ENCODE data around the gene XPNPEP2.

XPNPEP2 gene

DNA sequence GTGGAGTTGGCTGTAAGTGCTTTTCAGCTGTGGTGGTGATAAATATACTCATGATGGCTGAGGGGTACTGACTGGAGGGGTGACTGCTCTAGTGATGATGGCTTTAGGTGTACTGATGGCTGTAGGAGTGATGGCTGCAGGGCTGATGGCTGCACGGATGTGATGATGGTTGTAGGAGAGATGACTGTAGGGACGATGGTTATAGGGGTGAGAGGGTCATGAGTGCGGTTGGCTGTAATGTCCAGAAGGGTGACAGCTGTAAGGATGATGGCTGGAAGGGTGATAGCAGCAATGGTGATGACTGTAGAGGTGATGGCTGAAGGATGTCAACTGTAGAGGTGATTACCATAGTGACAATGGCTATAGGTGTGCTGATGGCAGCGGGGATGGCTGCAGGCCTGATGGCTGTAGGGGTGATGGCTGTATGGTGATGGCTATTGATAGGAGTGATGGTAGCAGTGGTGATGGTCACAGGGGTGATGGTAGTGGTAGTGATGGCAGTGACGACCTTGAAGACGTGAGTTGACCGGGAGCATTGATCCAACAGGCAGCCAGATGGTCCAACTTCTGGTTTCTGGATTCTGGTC is 40.4 kb downstream of the XPNPEP2 start:
- no peak for DNase-seq

DNA sequence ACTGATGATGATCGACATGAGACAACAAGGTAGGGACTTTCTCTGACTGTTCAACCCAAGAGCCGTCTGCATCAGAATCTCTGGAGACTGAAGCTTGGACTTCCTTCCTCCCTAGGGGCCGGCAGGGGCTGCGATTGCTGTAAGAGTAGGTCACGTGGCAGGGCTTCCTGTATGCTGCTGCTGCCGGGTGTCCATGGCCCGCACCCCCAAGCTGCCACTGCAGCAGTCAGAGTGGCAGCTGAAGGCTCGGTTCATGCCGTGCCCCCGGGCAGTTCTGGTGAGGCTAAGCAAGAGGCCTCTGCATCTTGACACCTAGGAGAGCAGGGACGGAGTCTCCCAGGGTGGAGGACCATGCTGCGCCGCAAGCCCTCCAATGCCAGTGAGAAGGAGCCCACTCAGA is 41.0 kb downstream of the XPNPEP2 start, which contains the start of gene SASH3:
SASH3 (plus strand) TSS at position 203 of the 400 bp plus-strand sequence; CDS start at position 352, 149 bp downstream.
- DNase-seq = peak in 13 of 56 donors; percentile 1 to 38 (median 6)

DNA sequence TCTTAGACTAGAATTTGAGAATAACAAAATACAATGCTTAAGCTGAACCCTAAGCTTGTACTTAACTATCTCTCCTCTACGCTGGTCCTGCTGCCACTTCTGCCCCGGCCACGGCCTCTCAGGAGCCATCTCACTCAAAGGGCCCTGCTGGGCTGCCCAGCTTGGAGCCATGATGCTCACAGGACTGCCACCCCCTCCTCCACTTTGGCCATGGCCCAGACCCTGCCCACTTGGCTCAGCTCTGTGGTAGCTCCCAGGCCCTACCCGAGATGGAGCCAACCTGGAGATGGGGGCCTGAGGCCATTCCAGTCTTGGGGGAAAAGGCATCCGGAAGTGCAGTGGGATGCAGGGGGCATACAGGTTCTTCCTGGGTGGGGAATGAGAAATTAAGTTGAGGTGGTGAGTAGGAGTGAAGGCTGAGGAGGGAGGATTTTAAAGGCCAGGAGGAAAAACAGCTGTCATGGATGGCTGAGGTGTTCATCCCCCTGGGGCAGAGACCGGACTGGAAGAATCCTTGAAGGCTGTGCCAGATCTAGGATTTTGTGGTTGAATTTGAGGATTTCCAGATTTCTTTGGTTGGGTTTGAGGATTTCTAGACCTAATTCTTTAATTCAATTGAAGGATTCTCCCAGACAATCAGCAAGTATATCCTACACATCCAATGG is 41.8 kb downstream of the XPNPEP2 start:
- no peak for DNase-seq

DNA sequence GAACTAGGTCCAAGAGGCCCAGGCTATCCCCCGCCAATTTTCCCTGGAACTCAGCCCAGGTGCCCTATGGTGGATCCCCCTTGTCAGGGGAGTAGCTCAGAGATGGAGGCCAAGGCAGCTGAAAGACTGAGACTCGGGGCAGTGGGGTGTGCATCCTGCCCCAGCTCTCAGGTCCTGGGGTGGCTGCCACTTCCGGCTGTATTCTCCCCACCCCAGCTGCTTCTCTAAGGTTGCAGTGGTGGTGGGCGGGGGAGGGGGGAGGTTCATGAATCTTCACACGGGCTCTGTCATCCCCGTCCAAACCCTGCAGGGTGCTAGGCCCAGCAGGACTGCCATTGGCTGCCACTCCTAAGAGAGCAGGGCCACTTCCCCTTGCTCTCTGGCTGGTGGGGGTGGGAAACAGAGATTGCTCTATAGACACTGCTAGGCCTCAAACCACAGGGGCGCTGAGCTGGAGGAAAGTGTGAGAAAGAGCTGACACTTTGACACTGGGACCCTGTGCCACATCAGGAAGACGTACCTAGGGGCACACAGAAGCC is 42.4 kb downstream of the XPNPEP2 start:
- peak in 6 of 56 donors; percentile 1 to 15 (median 8) for DNase-seq

DNA sequence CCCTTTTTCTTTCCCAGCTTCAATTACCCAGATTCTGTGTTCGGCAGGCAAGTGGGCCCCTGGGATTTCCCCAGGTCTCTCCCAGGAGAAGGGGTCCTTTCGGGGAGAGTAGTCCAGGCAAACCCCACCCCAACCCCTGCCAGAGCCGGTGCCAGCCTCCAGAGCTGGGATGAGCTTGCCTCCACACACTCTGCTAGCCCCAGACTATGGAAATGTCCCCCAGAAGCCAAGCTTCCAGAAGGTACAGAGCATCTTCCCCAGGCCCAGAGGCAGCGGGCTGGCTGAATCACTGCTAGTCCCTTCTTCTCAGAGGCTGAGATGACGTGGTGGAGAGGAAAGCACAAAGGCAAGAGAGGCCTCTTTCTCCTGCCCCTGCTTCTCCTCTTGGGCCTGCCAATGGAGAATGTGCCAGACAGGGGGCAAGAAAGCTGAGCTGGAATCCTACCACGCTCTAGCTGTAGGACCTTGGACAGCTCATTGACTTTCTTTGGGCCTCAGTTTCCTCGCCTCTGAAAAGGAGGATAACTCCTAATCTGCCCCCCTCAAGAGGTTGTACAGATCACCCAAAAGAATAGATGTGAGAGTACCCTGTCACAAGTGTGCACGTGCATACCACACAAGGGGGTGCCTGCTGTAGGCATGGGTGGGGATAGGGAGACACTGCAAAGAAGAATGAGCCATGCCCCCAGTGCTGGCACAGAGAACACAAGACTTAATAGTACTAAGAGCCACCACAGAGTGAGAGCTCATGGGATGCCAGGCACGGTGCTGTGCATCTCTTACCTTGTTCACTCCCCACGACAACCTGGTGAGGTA is 43.1 kb downstream of the XPNPEP2 start:
- DNase-seq = no peak

DNA sequence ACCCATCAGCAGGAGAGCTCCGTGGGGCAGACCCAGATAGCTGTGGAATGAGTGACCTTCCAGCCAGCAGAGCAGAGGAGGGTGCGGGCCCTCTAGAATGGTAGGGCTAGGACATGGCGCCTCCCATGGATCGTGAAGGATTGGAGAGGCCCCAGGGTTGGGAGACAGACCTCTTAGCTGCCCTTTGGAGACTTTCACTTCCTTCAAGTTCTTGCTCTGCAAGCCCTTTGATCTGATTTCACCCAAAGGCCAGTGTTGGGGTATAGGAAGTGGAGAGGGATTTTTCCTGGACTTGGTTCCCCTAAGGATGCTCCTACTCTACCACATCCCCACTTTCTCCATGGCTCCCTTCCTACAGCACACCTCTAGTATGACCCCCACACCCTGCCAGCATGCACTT is 43.9 kb downstream of the XPNPEP2 start:
- no peak for DNase-seq

DNA sequence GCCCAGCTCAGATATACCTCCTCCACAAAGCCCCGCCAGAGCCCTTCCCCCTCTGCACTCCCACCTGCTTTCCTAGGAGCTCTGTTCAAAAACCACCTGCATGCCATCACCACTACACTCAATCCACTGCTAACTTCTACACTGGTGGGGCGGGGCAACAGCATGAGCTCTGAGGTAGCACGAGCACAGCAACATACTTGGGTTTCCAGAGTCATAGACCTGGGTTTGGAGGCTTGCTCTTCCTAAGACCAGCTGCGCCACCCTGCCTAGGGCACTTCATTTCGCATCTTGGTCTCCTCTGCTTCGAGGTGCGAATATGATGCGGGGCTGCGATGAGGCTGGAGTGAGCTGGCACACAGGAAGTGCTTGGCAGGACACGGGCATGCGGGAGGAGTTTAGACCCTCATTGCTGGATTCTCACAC is 44.5 kb downstream of the XPNPEP2 start:
- no peak for DNase-seq

DNA sequence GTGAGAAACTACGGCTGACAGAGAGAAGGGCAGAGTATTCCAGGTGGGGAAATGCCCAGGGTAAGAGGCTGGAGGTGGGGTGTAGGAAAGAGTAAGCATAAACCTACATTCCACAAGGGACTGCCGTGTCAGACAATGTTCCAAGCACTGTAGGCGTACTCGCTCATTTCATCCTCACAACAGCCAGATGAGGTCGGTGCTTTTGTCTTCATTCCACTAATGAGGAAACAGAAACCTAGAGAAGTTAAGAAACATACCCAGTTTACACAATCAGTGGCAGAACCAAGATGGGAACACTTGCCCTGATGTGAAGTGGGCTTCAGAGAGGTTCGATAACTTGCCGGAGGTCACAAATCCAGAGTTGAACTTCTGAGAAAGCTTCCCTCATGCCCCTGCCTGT is 45.6 kb downstream of the XPNPEP2 start:
- no peak for DNase-seq

DNA sequence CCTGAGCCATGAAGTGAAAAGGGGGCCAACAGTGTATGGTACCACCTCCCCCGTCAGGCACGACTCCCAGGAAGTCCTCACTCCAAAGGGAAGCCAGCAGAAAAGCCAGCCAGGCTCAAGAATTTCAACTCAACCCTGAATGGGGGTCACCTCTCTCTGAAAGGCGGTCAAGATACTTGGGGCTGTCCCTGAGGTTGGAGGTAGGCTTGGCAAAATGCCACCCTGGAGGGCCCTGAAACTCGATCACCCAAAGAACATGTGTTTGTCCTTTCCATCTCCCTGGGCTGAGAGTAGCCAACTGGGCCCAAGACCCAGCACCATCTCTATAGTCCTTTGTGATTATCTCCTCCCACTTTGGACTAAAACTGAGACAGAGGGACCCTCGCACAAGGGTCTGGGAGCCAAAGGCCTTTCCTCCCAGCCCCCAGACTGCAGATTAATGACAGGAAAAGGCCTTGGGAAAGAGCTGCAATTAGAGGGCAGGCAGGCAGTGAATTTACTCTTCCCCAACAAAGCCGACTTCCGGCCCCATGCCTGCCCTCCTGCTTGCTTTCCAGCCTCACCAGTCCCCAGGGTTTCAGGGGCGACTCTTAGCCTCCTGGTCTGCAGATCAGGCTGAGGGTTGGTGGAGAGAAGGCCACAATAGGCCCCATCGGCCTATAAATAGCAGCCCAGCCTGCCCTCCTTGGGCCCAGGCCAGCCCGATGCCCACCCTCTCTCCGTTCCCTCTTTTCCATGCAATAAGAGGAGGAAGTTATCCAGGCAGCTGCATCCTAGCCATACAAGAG is 46.6 kb downstream of the XPNPEP2 start:
- no peak for DNase-seq

DNA sequence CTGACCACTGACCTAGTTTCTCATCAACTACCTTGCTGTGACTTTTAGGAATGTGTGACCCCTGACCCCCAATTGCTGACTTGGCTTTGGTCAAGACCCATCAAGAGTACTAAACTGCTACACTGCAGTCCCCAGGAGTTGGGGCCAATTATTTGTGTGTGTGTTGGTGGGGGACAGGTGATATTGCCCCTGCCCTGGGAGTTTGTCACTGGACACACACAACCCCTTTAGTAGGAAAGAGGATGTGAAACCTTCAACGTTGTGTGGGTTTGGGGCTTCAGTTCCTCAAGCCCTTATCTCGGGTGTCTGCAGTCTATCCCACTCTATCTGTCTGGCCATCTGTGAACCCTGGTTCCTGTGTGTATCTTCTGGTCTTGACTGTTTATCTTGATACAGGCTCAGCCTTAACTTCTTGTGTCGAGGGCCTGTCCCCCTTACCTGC is 47.5 kb downstream of the XPNPEP2 start:
- DNase-seq = peak in 1 of 56 donors; percentile 5

DNA sequence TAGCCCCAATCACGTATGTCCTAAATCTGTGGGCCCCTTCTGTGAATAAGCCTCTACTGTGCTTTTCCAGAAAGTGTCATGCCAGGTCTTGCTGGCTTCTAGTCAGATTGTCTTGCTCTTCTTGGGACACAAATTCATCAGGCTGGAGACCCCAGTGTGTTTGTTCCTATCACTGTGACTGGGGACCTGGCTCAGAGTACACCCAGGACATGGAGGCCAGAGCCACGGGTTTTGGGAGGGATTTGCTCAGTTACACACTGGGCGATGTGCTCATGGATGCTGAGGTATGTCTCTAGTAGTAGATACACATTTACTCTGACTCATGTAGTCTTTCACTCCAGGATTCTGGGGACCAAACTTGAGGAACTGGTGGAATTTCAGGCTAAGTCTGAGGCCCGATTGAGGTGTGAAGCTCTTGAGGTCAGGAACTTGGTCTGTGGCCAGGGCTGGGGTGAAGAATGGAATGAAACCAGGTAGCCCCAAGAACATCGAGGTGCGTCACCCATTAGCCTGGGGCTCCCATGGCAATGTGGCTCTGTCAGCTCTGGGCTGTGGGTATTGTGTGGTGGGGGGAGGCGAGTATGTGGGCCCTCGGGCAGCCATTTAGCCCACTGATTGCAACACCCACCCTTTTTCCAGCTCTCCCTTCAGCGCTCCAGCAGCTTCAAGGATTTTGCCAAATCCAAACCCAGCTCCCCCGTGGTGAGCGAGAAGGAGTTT is 48.7 kb downstream of the XPNPEP2 start:
- no peak for DNase-seq

DNA sequence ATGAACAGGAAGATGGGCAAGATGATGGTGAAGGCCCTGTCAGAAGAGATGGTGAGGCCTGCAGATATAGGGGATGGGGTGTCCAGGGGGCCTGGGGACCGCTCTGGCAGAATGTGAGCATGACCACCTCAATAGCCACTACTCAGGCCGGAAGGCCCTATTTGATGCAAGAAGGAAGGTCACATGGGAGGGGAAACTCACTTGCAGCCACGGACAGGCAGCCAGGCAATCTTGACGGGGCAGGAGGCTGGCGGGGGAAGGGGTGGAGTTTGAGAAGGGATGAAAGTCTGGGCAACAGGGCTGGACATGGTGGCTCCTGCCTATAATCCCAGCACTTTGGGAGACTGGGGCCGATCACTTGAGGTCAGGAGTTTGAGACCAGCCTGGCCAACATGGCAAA is 49.7 kb downstream of the XPNPEP2 start:
- no peak for DNase-seq

DNA sequence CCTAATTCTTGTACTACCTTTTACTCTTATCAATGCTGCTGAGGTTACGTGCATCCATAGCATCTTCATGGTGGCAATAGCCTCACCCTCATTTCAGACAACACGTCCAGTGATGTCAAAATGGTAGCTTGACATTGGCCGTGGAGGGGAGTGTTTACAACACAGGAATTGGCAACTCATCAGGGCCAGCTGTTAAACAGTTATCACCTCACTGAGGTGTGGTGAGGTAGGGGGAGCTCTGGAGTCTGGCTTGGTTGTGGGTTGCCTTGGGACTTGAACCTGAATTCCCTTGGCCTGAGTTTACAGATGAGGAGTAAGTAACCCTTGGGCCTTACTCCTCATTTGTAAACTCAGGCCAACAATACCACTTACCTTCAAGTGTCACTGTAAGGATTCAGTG is 51.4 kb downstream of the XPNPEP2 start:
- DNase-seq = no peak

DNA sequence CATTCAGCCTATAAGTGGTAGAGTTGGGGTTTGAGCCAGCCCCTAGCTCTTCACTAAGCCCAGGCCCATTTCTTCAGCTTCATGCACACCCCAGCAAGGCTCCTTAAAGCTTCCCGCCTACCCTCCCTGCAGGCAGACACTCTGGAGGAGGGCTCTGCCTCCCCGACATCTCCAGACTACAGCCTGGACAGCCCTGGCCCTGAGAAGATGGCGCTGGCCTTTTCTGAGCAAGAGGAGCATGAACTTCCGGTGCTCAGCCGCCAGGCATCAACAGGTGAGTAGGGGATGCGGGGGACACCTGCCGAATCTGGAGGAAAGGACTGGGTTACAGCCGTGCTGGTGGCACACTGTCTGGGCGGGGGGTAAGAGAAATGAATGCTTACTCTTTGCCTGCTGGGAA is 52.0 kb downstream of the XPNPEP2 start:
- no peak for DNase-seq

DNA sequence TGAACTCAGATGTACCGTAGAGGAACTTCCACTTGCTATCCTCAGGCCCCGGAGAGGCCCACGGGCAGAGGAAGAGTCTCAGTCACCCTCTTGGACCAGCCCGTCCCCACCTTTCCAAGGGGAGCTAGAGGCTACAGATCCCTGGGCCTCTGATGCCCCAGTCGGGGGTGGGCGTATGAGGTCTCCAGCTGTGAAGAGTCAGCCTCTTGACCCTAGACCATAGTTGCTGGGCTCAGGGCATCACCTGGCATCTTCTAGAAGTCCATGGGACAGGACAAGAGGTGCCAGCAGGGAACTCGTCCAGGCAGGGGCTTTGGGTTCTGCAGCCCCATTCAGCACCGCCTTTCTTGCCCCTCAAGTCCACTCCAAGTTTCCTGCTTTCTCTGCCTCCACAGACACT is 52.6 kb downstream of the XPNPEP2 start:
- DNase-seq = no peak

DNA sequence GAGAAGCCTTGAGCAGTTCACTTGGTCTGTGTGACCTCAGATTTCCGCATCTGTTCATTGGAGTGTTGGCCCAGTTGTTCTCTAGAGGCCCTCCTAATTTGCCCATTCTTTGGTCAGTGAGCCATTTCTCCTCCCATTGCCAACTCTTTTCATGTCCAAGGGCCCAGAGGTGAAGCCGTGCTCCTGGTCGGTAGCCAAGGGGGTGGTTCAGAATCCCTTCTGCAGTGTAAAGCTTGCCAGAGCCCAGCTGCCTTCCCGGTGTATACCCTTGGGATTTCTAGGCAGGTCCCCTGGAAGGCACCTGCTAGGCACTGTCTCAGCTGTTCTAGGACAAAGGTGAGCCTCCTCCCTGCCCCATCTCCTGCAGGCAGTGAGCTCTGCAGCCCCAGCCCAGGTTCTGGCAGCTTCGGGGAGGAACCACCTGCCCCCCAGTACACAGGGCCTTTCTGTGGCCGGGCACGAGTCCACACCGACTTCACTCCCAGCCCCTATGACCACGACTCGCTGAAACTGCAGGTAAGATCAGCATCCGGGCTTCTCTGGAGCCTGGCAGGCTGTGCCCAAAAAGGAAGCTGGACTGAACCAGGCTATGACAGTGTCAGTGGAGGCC is 53.3 kb downstream of the XPNPEP2 start:
- DNase-seq = no peak

DNA sequence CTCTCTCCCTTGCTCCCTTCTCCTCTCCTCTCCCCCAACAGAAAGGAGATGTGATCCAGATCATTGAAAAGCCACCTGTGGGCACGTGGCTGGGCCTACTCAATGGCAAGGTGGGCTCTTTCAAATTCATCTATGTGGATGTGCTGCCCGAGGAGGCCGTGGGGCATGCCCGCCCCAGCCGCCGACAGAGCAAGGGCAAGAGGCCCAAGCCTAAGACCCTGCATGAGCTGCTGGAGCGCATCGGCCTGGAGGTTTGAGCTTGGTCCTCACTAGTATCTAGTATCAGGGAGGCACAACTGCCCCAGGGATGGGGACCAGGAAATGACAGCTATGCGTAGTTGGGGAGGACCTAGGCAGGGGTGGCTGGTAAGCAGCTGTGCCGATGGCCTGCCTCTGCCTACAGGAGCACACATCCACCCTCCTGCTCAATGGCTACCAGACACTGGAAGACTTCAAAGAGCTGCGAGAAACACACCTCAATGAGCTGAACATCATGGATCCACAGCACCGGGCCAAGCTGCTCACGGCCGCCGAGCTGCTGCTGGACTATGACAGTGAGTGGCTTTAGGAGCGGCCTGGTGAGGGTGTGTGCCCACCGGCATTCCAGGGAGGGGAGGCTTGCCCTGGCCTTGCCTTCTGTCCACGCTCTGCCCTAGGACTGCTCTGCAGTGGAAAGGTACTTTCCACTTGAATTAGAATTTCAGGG is 54.0 kb downstream of the XPNPEP2 start:
- no peak for DNase-seq

DNA sequence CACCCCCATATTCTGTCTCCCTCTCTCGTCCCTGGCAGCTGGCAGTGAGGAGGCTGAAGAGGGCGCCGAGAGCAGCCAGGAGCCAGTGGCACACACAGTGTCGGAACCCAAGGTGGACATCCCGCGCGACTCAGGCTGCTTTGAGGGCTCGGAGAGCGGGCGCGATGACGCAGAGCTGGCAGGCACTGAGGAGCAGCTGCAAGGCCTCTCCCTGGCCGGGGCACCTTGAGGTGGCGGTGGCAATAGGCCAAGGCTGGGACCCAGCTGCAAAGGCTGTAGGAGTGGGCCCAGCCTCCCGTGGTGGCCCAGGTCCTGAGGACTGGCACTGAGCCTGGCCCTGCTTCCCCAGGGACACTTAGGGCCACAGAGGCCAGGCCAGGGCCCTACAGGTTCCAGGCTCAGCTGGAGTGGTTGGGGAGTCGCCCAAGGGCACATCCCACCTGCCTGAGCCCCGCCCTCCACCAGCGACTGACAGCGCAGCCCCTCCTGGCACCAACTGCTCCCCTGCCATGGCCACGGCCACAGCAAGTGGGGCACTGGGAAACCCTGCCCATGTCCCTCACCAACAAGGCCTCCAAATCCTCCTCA is 54.9 kb downstream of the XPNPEP2 start:
- peak in 2 of 56 donors; percentile 5 to 17 for DNase-seq

DNA sequence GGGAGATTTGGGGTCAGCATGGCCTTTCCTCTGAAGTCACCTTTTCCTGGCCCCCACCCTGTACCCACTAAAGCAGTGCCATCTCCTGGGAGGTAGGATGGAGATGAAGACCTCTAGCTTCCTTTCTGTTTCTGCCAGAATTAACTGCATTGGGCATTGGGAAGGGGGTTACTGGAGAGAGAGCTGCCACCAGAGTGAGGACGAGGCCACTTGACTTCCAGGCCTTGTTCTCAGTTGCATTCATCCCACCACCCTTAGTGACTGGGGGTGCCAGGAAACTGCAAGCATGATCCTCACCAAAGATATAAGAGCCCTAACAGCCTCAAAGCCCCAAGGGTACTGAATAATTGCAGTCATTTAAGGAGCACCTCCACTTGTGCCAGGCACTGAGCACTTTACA is 56.8 kb downstream of the XPNPEP2 start:
- no peak for DNase-seq
